GM19452 (cell line): Measurements from ENCODE around the gene SYNRG.

ENCODE experiments used
- ATAC-seq: cut with Tn5 transposase; IDR thresholded peaks from one replicate; pipeline ENCODE4 v1.9.1; 2021; ENCODE audit not compliant: unreplicated experiment

The SYNRG gene

DNA sequence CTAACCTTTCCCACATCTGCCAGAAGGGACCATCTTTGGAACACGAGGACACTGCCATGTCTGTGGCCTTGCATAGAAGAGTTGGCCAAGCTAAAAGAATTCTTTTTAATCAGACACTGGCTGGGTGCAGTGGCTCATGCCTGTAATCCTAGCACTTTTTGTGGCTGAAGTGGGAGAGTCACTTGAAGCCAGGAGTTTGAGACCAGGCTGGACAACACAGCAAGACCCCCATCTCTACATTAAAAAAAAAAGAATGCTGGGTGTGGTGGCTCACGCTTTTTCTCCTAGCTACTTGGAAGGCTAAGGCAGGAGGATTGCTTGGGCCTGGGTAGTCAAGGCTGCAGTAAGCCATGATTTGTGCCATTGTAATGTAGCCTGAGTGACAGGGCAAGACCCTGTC is 128.8 kb downstream of the SYNRG start:
- no peak for ATAC-seq

DNA sequence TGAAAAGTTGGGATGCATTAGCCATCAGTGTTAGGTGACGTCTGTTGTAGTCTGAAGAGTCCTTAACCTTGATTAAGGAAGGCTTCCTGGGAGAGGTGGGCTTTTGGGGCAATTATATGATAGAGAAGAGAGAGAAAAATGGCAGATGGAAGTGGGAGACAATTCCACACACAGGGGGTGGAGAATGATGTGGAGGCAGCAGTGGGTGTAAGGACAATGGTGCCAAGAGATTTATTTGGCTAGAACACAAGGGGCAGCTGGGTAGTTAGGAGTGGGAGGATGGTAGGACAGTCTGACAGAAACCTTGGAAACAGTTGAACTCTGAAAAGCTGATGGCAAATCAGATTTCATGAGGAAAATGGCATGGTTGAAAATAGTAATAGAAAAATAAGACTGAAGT is 130.2 kb downstream of the SYNRG start:
- no peak for ATAC-seq

GRCh38 chr17:37478187-37478586 is 131.0 kb downstream of the SYNRG start:
- no peak for ATAC-seq

DNA sequence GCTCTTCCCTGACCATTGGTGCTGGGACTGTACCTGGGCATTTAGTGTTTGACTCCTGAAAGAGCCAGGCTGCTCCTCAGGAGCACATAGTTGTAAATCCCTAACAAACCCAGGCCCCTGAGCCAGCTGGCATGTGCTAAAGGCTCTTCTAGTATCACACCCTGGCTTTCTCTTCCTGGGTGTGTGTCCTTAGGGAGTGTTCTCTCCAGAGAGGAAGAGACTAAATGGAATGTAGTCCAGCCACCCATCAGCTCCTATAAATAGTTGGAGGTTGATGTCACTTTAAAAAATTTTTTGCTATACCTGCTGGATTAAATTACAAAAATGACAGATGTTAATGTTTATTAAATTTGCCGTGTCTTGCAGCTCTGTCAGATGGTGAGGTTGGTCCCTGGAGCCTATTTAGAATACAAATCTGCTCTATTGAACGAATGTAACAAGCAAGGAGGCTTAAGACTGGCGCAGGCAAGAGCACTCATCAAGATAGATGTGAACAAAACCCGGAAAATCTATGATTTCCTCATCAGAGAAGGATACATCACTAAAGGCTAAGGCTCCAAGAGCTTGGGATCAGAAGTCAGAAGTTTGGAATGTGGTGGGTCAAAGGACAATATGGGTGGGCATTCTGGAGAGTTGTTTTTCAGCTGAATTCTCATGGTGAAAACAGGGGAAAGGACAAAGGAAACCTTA is 132.6 kb downstream of the SYNRG start:
- no peak for ATAC-seq

GRCh38 chr17:37475731-37476420 is 133.3 kb downstream of the SYNRG start:
- no peak for ATAC-seq

GRCh38 chr17:37470181-37470580 is 139.0 kb downstream of the SYNRG start:
- no peak for ATAC-seq

- ATAC-seq = no peak
Observed at GRCh38 chr17:37466471-37466870, 142.7 kb downstream of the SYNRG start.

DNA sequence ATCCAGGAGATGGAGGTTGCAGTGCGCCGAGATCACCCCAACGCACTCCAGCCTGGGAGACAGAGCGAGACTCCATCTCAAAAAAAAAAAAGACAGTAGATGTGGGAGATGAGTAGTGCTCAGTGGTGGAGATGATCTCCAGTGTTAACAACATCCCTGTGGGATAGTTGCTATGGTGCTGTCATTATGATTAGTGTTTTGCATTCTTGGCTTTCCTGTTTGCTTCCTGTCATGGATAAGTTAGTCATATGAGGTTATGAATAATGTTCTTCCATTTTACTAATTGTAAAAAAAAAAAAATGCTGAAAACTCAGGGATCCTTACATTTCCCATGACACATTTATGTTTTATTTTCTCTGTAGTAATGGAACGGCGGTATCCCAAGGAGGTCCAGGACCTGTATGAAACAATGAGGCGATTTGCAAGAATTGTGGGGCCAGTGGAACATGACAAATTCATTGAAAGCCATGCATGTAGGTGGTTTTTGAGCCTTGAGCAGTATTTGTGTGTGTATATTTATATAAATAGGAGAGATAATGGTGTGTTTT is 144.1 kb downstream of the SYNRG start:
- no peak for ATAC-seq
